ENCODE data around the gene CHRM1. TPM values are rescaled to one million over a fixed set of nuclear protein-coding genes. Genes with fewer than 3 reads are reported as not detected.

Gene CHRM1
- total RNA-seq, 2 donors from 2014 or later: not detected

- Histone ChIP-seq H3K27ac (no peak overlapping the region), H3K36me3 (replicated peaks in 1 of 2; ENCODE audit: insufficient read depth in 1 of 2, low read depth in 2 of 2) (no peaks in the 10 kb centered on the region), H3K27me3 (no peaks in the 10 kb centered on the region), H3K4me3 (no peak overlapping the region), H3K4me1 (peaks cover 5% of the 10 kb centered on the region), H3K9me3 (no peaks in the 10 kb centered on the region)
- intact Hi-C loops (cut with DNase I): no loop called here
- ATAC-seq (no peak), DNase-seq (peak in 1 of 4 donors; percentile 7)
- TF ChIP-seq CTCF (IDR thresholded peaks at IDR 0.05): no peak
- TF ChIP-seq POLR2A (IDR thresholded peaks at IDR 0.05): no peak
- WGBS, 2 donors: 55 to 70% methylated on average over 11 of the region's 11 CpGs
Measured at GRCh38 chr11:62958547-62959421, 37.6 kb upstream of the CHRM1 start.

DNA sequence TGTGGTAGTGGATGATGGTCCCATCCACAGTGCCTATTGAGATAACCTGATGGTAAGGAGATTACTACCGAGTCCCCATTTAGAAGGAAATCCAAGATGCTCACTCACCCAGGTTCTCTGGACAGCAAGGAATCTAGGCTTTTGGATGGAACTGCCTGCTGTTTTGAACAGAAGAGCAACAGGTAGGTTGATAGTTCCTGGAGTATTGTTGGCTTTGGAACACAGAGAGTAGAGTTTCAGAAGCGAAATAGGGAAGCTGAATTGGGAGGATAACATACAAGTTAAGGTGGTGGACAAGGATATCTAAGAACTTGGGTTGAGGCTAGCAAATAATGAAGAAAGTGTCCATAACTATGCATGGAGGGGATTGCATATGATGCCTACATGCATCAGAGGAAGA is 36.0 kb upstream of the CHRM1 start:
- WGBS, 2 donors: 85 to 95% methylated on average over 2 of the region's 2 CpGs
- DNase-seq (no peak), ATAC-seq (no peak)
- Histone ChIP-seq H3K27ac (no peak overlapping the region), H3K9me3 (no peaks in the 10 kb centered on the region), H3K27me3 (no peaks in the 10 kb centered on the region), H3K4me1 (no peaks in the 10 kb centered on the region), H3K36me3 (replicated peaks in 1 of 2; ENCODE audit: insufficient read depth in 1 of 2, low read depth in 2 of 2) (no peaks in the 10 kb centered on the region), H3K4me3 (no peak overlapping the region)
- intact Hi-C loops (cut with DNase I): no loop called here
- TF ChIP-seq CTCF (IDR thresholded peaks at IDR 0.05): no peak
- no peak for TF ChIP-seq POLR2A (IDR thresholded peaks at IDR 0.05)

DNA sequence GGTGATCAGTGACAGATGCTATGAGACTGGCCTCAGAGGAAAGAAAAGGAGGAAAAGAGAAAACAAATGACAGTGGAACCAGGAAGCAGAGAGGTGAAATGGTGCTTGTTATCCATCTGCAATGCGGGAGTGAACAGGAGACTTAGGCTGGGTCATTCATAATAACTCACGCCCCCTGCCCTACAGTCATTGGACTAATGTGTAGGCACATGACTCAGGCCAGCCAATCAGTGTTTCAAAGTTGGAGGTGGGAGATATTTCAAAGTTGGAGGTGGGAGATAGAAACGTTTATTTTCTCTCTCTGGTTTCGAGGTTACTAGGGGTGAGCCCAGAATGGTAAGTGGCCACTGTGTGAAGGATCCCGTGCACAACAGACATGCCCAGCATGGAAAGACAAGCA is 33.3 kb upstream of the CHRM1 start:
- H3K4me1 ChIP-seq: no peaks in the 10 kb centered on the region
- H3K27ac ChIP-seq: no peak overlapping the region
- no peak for TF ChIP-seq POLR2A (IDR thresholded peaks at IDR 0.05)
- TF ChIP-seq CTCF (IDR thresholded peaks at IDR 0.05): no peak
- 70 to 79% methylated on average over 5 of the region's 5 CpGs for WGBS, 2 donors
- DNase-seq (no peak), ATAC-seq (no peak)
- intact Hi-C loops (cut with DNase I): no loop called here
- no peaks in the 10 kb centered on the region for H3K9me3 ChIP-seq
- no peak overlapping the region for H3K4me3 ChIP-seq
- H3K27me3 ChIP-seq: no peaks in the 10 kb centered on the region
- no peaks in the 10 kb centered on the region for H3K36me3 ChIP-seq (replicated peaks in 1 of 2; ENCODE audit: insufficient read depth in 1 of 2, low read depth in 2 of 2)

DNA sequence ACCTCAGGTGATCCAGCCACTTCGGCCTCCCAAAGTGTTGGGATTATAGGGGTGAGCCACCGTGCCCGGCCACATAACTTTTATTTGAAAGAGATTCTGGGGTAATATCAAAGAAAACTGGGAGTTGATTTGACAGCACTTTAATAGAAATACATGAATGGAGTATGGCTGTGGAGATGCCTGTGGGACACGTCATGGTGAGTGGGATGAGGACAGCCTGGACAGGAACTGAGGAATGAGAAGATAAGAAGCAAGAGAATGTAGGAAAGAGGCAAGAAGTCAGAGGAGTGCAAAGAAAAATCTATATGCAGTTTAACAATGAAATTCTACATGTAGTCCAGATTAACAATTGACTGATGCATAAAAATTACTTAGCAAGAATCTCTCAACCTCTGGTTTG is 32.6 kb upstream of the CHRM1 start:
- intact Hi-C loops (cut with DNase I): no loop called here
- no peaks in the 10 kb centered on the region for H3K27me3 ChIP-seq
- no peaks in the 10 kb centered on the region for H3K4me1 ChIP-seq
- TF ChIP-seq POLR2A (IDR thresholded peaks at IDR 0.05): no peak
- no peak for TF ChIP-seq CTCF (IDR thresholded peaks at IDR 0.05)
- 80 to 86% methylated on average over 4 of the region's 4 CpGs for WGBS, 2 donors
- no peak for DNase-seq
- no peaks in the 10 kb centered on the region for H3K36me3 ChIP-seq (replicated peaks in 1 of 2; ENCODE audit: insufficient read depth in 1 of 2, low read depth in 2 of 2)
- no peak overlapping the region for H3K27ac ChIP-seq
- no peak for ATAC-seq
- H3K4me3 ChIP-seq: no peak overlapping the region
- H3K9me3 ChIP-seq: no peaks in the 10 kb centered on the region
